H1 (cell line): ENCODE data around the gene UMOD. TPM values are rescaled to one million over a fixed set of nuclear protein-coding genes. Genes with fewer than 3 reads are reported as not detected.

Experiments used
- CTCF ChIA-PET: fragments of 300-600 bp; sonication (Branson Sonifier 250); formaldehyde crosslinking; loops from one replicate; lab custom pipeline; 2021; ENCODE audit not compliant: partially characterized antibody; lab: Charles Lee
- POLR2A ChIA-PET: fragments of 300-600 bp; sonication (Branson Sonifier 250); formaldehyde crosslinking; loops from one replicate; lab custom pipeline; 2021; ENCODE audit warnings: inconsistent platforms; ENCODE audit not compliant: partially characterized antibody; lab: Charles Lee
- DNase-seq, 2 experiments: peaks; one replicate each; pipeline versions ENCODE4 v3.0.0 to v3.0.0-alpha.2; 2010 to 2022; ENCODE audit warnings: low spot score in 2 of 2, low read depth in 1 of 2, mixed read lengths in 1 of 2
- FAIRE-seq: peaks from 2 replicates; lab custom pipeline; 2011; peaks lifted over from hg19 to GRCh38; lab: Jason Lieb, UNC
- H2AFZ ChIP-seq: 2 replicates; pipeline ENCODE4 v1.8.1; 2012; ENCODE audit warnings: low read length, inconsistent platforms
- H2AK5ac ChIP-seq: 2 replicates; pipeline ENCODE4 v1.6.1; 2013; ENCODE audit warnings: low read depth, low read length
- H2BK120ac ChIP-seq: replicated peaks from 2 replicates; pipeline ENCODE3; 2013; ENCODE audit warnings: low read depth, low read length, inconsistent platforms
- H2BK12ac ChIP-seq: 2 replicates; pipeline ENCODE4 v1.6.1; 2013; ENCODE audit warnings: low read depth, low read length
- H2BK15ac ChIP-seq: 2 replicates; pipeline ENCODE4 v1.6.1; 2013; ENCODE audit warnings: low read length
- H2BK20ac ChIP-seq: 2 replicates; pipeline ENCODE4 v1.6.1; 2013; ENCODE audit warnings: low read length
- H2BK5ac ChIP-seq: 2 replicates; pipeline ENCODE4 v1.6.1; 2013; ENCODE audit warnings: low read depth, low read length
- H3K14ac ChIP-seq: 2 replicates; pipeline ENCODE4 v1.6.1; 2013; ENCODE audit warnings: inconsistent platforms; ENCODE audit not compliant: insufficient read length
- H3K18ac ChIP-seq: 2 replicates; pipeline ENCODE4 v1.6.1; 2013; ENCODE audit warnings: low read length; ENCODE audit errors: extremely low read depth
- H3K23ac ChIP-seq: 2 replicates; pipeline ENCODE4 v1.6.1; 2013; ENCODE audit warnings: inconsistent platforms; ENCODE audit not compliant: insufficient read length
- H3K23me2 ChIP-seq: 2 replicates; pipeline ENCODE4 v1.6.1; 2013; ENCODE audit warnings: low read depth, low read length
- H3K27ac ChIP-seq: 2 replicates; pipeline ENCODE4 v1.6.1; 2011; ENCODE audit warnings: low read depth, low read length, inconsistent platforms
- H3K27me3 ChIP-seq, 4 experiments: replicated peaks in 1 of 4; 1 replicate in 1 of 4; 2 replicates in 3 of 4; pipeline versions ENCODE4 v1.6.1 to v1.8.1; 2011 to 2013; ENCODE audit warnings: low read length in 3 of 4, mild to moderate bottlenecking in 3 of 4, inconsistent platforms in 2 of 4, mixed read lengths in 2 of 4, moderate library complexity in 1 of 4; ENCODE audit not compliant: control insufficient read depth in 3 of 4, insufficient read depth in 3 of 4; ENCODE audit errors: extremely low read depth in 1 of 4
- H3K36me3 ChIP-seq, 4 experiments: 2 replicates each; pipeline versions ENCODE4 v1.6.1 to v1.8.1; 2011 to 2013; ENCODE audit warnings: mild to moderate bottlenecking in 4 of 4, low read length in 3 of 4, moderate library complexity in 2 of 4, control low read depth in 1 of 4, inconsistent platforms in 1 of 4; ENCODE audit not compliant: insufficient read depth in 4 of 4, control insufficient read depth in 2 of 4
- H3K4ac ChIP-seq: replicated peaks from 2 replicates; pipeline ENCODE3; 2013; ENCODE audit warnings: low read length, low read depth, mixed read lengths, inconsistent platforms; ENCODE audit not compliant: insufficient read length
- H3K4me1 ChIP-seq, 4 experiments: replicated peaks in 1 of 4; 1 replicate in 1 of 4; 2 replicates in 3 of 4; pipeline versions ENCODE4 v1.6.1 to v1.8.1; 2011 to 2013; ENCODE audit warnings: low read length in 3 of 4, inconsistent platforms in 2 of 4, mixed read lengths in 1 of 4; ENCODE audit not compliant: insufficient read depth in 4 of 4, control insufficient read depth in 3 of 4
- H3K4me2 ChIP-seq, 2 experiments: 2 replicates each; pipeline versions ENCODE4 v1.6.1 to v1.8.1; 2011 to 2013; ENCODE audit warnings: low read depth in 2 of 2, low read length in 2 of 2, control low read depth in 1 of 2, inconsistent platforms in 1 of 2, mild to moderate bottlenecking in 1 of 2; ENCODE audit not compliant: insufficient read depth in 1 of 2
- H3K4me3 ChIP-seq, 4 experiments: fragments of 200-600, 300-600 bp in 1 of 4; sonication (generic), shearing (Covaris generic), sonication (Bioruptor Twin) in 1 of 4; 2 replicates each; pipeline versions ENCODE4 v1.5.1 to v1.8.1; 2011 to 2016; ENCODE audit warnings: low read length in 4 of 4, low read depth in 3 of 4, control low read depth in 2 of 4, inconsistent platforms in 2 of 4, mild to moderate bottlenecking in 2 of 4, mixed read lengths in 1 of 4, moderate library complexity in 1 of 4; ENCODE audit not compliant: insufficient read depth in 2 of 4; ENCODE audit errors: extremely low read depth in 1 of 4
- H3K56ac ChIP-seq: replicated peaks from 2 replicates; pipeline ENCODE3; 2013; ENCODE audit warnings: low read depth, mild to moderate bottlenecking, mixed read lengths, low read length, inconsistent platforms; ENCODE audit not compliant: insufficient read length
- H3K79me1 ChIP-seq: 2 replicates; pipeline ENCODE4 v1.6.1; 2013; ENCODE audit warnings: low read depth, low read length, control low read depth
- H3K79me2 ChIP-seq, 2 experiments: 2 replicates each; pipeline versions ENCODE4 v1.6.1 to v1.8.1; 2012 to 2013; ENCODE audit warnings: low read length in 2 of 2, mild to moderate bottlenecking in 2 of 2, inconsistent platforms in 1 of 2; ENCODE audit not compliant: insufficient read depth in 2 of 2, control insufficient read depth in 1 of 2
- H3K9ac ChIP-seq, 4 experiments: replicated peaks in 1 of 4; 1 replicate in 1 of 4; 2 replicates in 3 of 4; pipeline versions ENCODE4 v1.6.1 to v1.8.1; 2011 to 2013; ENCODE audit warnings: low read depth in 3 of 4, low read length in 3 of 4, control low read depth in 2 of 4, mild to moderate bottlenecking in 2 of 4, moderate library complexity in 2 of 4, inconsistent platforms in 1 of 4; ENCODE audit errors: extremely low read depth in 1 of 4
- H3K9me3 ChIP-seq, 2 experiments: 2 replicates each; pipeline versions ENCODE4 v1.6.1 to v1.8.1; 2012 to 2013; ENCODE audit warnings: mild to moderate bottlenecking in 2 of 2, moderate library complexity in 2 of 2, control low read depth in 1 of 2, inconsistent platforms in 1 of 2, low read depth in 1 of 2, low read length in 1 of 2, mixed read lengths in 1 of 2; ENCODE audit not compliant: insufficient read depth in 2 of 2
- H4K20me1 ChIP-seq, 2 experiments: replicated peaks in 1 of 2; 2 replicates each; pipeline versions ENCODE3 to v1.8.1; 2011 to 2013; ENCODE audit warnings: inconsistent platforms in 2 of 2, low read length in 2 of 2, mild to moderate bottlenecking in 1 of 2; ENCODE audit not compliant: insufficient read depth in 2 of 2, control insufficient read depth in 1 of 2
- H4K5ac ChIP-seq: 2 replicates; pipeline ENCODE4 v1.6.1; 2013; ENCODE audit warnings: low read length, low read depth, mixed read lengths, inconsistent platforms; ENCODE audit not compliant: insufficient read length
- H4K8ac ChIP-seq: 2 replicates; pipeline ENCODE4 v1.8.0; 2013; ENCODE audit warnings: mild to moderate bottlenecking, moderate library complexity, low read length, inconsistent platforms; ENCODE audit not compliant: insufficient read depth; ENCODE audit errors: extremely low read depth
- H4K91ac ChIP-seq: replicated peaks from 2 replicates; pipeline ENCODE3; 2013; ENCODE audit warnings: low read length, mixed read lengths, inconsistent platforms; ENCODE audit not compliant: insufficient read length
- ATF2 ChIP-seq: IDR thresholded peaks from 2 replicates; pipeline ENCODE4 v1.6.1; 2012; ENCODE audit warnings: low read length, inconsistent platforms
- ATF3 ChIP-seq: IDR thresholded peaks from 2 replicates; pipeline ENCODE4 v1.6.1; 2011; ENCODE audit warnings: low read depth, mild to moderate bottlenecking, low read length; ENCODE audit not compliant: insufficient read depth
- BACH1 ChIP-seq: IDR thresholded peaks from 2 replicates; pipeline ENCODE4 v1.6.1; 2012; ENCODE audit warnings: low read length, improper control_type of control experiment
- CREB1 ChIP-seq: IDR thresholded peaks from 2 replicates; pipeline ENCODE4 v1.6.1; 2012; ENCODE audit warnings: inconsistent platforms
- EGR1 ChIP-seq: IDR thresholded peaks from 2 replicates; pipeline ENCODE4 v1.6.1; 2011; ENCODE audit warnings: low read depth, low read length, borderline replicate concordance
- JUN ChIP-seq: IDR thresholded peaks from 2 replicates; pipeline ENCODE4 v1.6.1; 2011; ENCODE audit warnings: low read depth, mild to moderate bottlenecking, improper control_type of control experiment, low read length
- JUND ChIP-seq: IDR thresholded peaks from 2 replicates; pipeline ENCODE4 v1.6.1; 2011; ENCODE audit warnings: mild to moderate bottlenecking, improper control_type of control experiment, low read length
- PHF8 ChIP-seq: fragments of 200-600 bp; sonication (generic); conservative IDR thresholded peaks from 2 replicates; pipeline ENCODE4 v1.7.1; 2012; ENCODE audit warnings: low read depth, mild to moderate bottlenecking, inconsistent platforms, low read length, moderate library complexity
- RAD21 ChIP-seq, 2 experiments: IDR thresholded peaks in 1 of 2; conservative IDR thresholded peaks in 1 of 2; 2 replicates each; pipeline ENCODE4 v1.6.1; 2011; ENCODE audit warnings: low read depth in 2 of 2, low read length in 2 of 2, improper control_type of control experiment in 1 of 2, inconsistent platforms in 1 of 2, mild to moderate bottlenecking in 1 of 2, moderate library complexity in 1 of 2
- TAF1 ChIP-seq: IDR thresholded peaks from 2 replicates; pipeline ENCODE4 v1.6.1; 2011; ENCODE audit warnings: mild to moderate bottlenecking, low read depth, low read length
- TCF12 ChIP-seq: IDR thresholded peaks from 2 replicates; pipeline ENCODE4 v1.6.1; 2011; ENCODE audit warnings: low read depth, mild to moderate bottlenecking, low read length
- WGBS, 2 experiments: shearing (Covaris generic) in 1 of 2; methylation state at CpG; one replicate each; pipeline versions ENCODE4 v1.1.6 to v1.1.7; 2013 to 2015; ENCODE audit warnings: low lambda C conversion rate in 2 of 2, mixed read lengths in 2 of 2, inconsistent platforms in 1 of 2, low coverage in 1 of 2, missing lambda C conversion rate in 1 of 2; ENCODE audit not compliant: insufficient replicate concordance in 2 of 2, insufficient coverage in 1 of 2, insufficient read length in 1 of 2; ENCODE audit errors: extremely low coverage in 1 of 2, missing lambda C conversion rate in 1 of 2; 5-methylcytosine and 5-hydroxymethylcytosine counted together
- polyA plus RNA-seq, 7 experiments: library from polyadenylated mRNA; depleted of rRNA in 3 of 7; stranded (reverse) in 5 of 7; unstranded in 2 of 7; fragments of >200 nt in 5 of 7; fragments of 200-250 nt in 2 of 7; gene quantifications; 1 replicate in 5 of 7; 2 replicates in 1 of 7; 4 replicates in 1 of 7; pipeline versions ENCODE4 v1.2.1 to v1.2.3, GENCODE V29; 2011 to 2013; ENCODE audit warnings: missing spikeins in 2 of 7, mixed read lengths in 2 of 7
- total RNA-seq: library from RNA; stranded (reverse); fragmentation: NEBNext Ultra II Directional; extraction: Animal tissue kit (Norgen Biotek cat#: 25700); gene quantifications from 2 replicates; pipeline ENCODE4 v1.2.1, GENCODE V29; 2021

The UMOD gene
- total and polyA plus RNA-seq, 2 of the 8 experiments (the other 6 are each of a cell fraction or from before 2014, with no cell fraction given), result not detected

GRCh38 chr16:20317117-20317516 is 35.4 kb downstream of the UMOD start:
- Histone ChIP-seq H3K4me1 (no peaks in the 10 kb centered on the region), H3K23me2 (no peaks in the 10 kb centered on the region), H2BK12ac (no peak overlapping the region), H4K5ac (no peak overlapping the region), H3K27me3 (no peaks in the 10 kb centered on the region; a peak in 1 of 7 replicates), H4K20me1 (no peaks in the 10 kb centered on the region), H3K79me1 (no peaks in the 10 kb centered on the region), H4K8ac (no peak overlapping the region), H3K79me2 (no peaks in the 10 kb centered on the region), H3K27ac (no peak overlapping the region), H2AK5ac (no peak overlapping the region), H2BK15ac (no peak overlapping the region), H4K91ac (no peak overlapping the region), H3K14ac (no peak overlapping the region), H2BK120ac (no peak overlapping the region), H3K18ac (no peak overlapping the region), H3K9me3 (no peaks in the 10 kb centered on the region), H2BK20ac (no peak overlapping the region), H3K4me2 (no peak overlapping the region), H2BK5ac (no peak overlapping the region), H2AFZ (no peak overlapping the region), H3K9ac (no peak overlapping the region), H3K56ac (no peak overlapping the region), H3K4ac (no peak overlapping the region), H3K36me3 (no peaks in the 10 kb centered on the region), H3K23ac (no peak overlapping the region), H3K4me3 (no peak overlapping the region)
- no peak for FAIRE-seq
- ChIA-PET CTCF (interaction anchor here (1.2 kb wide), 1 partner anchor 17 kb away, joined by 3 read pairs; no protein-coding TSS in a partner anchor), POLR2A (no interaction called here)
- TF ChIP-seq TAF1 (no peak), BACH1 (no peak), TCF12 (no peak), ATF3 (no peak), RAD21 (IDR thresholded peaks at IDR 0.05 in 1 of 2, conservative IDR thresholded peaks at IDR 0.05 in 1 of 2; ENCODE audit: low read depth in 2 of 2, low read length in 2 of 2) (no peak), EGR1 (no peak), CREB1 (no peak), ATF2 (no peak), JUN (no peak), JUND (no peak), PHF8 (no peak)
- DNase-seq, result no peak
- WGBS, 2 experiments, result 86% methylated on average over 7 of the region's 8 CpGs; no CpG with 5 or more reads in 1 of the 2 experiments
